ENCODE data around the gene FAM20B. TPM values are rescaled to one million over a fixed set of nuclear protein-coding genes. Genes with fewer than 3 reads are reported as not detected.
"Not testable (repeated sequence)": the region's sequence is repeated elsewhere in the genome, so short reads cannot be mapped to it uniquely, and the experiment has no call there.

The FAM20B gene
- polyA plus RNA-seq, 4 donors = 35.4 to 44.5 (median 41.1) TPM

DNA sequence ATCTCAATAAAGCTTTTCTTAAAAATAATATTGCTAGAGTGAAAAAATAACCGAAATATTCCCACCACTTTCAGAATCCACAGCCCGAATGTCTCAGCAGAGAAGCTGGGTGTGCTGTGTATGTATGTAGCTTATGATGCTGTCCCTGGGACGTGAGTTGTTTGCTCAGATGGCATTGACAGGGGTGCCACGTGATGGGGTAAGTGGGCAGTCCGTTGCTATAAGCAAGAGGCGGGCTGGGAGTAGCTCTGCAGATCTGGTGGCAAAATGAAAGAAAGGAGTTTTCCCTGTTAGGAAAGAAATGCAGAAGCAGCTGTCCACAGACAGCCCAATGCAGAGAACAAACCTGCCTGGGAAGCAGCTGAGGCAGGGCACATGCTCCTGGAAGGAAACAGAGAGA, 3.8 kb upstream of the FAM20B start:
- no peak for DNase-seq (ENCODE audit: low read depth in 4 of 4, low spot score in 2 of 4)

DNA sequence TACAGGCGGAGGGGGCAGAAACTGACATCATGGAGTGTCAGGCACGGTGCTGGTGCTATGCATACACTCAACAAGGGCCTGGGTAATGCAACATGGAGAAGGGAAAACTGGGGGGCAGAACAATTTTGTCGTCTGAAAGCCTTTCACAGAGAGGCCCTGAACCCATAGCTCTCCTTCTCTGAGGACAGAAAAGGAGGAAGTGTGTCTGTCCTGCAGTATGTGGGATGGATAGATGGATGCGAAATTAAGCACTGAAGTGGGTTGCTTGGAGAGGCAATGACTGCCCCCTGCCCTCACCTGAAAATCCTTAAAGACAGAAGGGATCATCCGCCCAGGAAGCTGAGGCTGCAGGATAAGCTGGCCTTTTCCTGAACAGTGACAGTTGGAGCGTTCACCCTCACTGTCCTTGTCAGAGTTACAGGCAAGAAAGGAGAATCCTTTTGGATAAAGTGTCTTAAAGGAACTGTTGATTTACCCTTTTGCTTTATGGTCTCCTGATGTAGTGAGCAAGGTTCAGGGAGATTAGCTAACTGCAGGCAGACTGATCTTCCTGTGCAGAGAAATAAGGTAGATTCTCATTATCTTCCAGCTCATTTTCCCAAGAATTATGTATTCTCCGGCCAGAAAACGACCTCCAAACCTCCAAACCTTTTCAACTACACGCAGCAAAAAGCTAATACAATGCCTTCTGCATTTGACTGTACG, 1.6 kb upstream of the FAM20B start:
- no peak for DNase-seq (ENCODE audit: low read depth in 4 of 4, low spot score in 2 of 4)

DNA sequence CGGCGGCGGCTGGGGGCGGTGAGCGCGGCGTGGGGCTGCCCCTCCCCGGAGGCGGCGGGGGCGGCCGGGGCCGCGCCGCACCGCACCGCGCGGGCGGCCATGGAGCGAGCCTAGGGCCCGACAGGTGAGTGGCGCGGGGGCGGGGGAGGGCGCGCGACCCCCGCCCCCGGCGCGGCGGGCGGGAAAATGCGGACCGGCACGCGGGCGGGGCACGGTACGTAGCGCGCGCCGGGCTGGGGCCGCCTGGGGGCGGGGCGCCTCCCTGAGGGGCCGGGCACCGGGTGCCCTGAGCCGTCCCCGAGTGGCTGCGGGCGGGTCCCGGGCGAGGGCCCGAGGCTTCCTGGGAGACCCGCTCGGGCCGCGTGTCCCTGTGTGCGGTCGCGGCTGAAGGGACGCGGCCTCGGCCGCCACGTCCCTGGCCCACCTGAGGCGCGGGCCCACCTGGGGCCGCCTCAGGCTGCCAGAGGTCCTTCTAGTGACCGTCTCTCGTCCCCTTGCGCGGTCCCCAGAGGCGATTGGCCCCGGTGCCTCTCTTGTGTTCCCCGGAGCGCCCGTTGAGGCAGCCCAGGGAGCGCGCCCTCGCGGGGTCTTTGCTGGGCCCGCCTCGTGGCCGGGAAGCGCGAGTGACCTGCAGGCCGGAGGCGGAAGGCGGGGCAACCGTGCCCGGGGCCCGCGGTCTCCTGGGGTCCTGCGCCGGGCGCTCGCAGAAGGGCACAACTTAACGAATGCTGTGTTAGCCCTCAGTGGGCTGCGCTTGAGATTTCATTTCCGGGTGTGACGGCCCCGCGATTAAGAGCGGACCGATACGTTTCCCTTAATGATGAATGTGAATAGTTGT, 500 bp downstream of the FAM20B start:
- DNase-seq (ENCODE audit: low read depth in 4 of 4, low spot score in 2 of 4) = peak in 3 of 4 donors; percentile 27 to 50 (median 30)

DNA sequence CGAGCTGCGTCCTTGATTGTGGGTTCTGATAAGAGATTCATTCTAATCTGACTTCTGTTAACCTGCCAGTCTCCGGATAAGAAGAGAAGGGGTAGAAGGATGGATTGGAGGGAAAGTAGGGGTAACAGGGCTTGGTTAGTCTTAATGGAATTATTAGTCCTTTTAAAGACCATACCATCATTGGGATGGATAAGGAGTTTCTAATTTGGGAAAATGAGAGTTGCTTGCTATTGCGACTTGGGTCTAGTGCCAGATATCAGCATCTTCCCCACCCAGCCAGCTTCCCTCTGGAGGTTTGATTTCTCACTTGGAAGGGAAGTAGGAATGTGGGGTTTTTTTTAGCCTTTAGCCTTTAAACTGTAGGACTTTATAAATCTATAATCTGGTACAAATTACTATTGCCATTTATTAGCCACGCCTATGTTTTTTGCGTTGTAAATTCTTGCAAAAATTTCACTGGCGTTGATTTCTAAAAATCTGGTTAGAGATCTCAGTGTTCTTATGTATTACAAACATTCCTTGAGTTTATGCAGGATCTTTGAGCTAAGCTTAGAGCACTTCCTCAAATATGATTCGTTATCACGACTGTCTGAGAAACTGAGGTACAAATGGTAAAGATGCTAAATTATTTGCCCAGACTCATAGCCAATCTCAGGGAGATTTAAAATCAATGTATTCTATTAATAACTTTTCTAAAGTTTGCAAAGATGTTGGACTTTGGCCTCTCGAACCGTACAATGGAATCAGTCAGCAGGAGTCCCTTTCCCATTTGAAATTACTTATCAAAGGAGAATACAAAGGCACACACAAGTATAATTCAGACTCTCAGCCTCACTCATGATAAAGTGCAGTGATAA, 1.3 kb downstream of the FAM20B start:
- DNase-seq (ENCODE audit: low read depth in 4 of 4, low spot score in 2 of 4) = peak in 1 of 4 donors; percentile 29

DNA sequence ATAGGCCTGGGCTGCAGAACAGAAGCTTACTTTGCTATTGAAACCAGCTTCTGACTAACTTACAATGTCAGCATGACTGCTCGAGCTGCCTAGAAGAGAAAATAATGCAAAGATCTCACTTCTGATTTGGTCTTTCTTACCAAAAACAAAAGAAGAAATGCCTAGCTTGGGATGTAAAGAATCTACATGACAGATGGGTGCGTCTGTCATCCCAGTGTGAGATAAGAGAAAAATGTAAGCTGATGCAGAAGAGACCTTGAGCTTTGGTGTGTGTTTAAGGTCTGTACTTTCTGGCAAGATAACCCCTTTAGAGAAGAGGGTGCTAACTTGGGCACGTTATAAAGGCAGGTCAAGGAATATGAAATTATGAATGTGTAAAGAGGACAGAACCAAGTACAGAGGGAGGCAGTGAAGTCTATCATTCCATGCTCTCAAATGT, 3.6 kb downstream of the FAM20B start:
- DNase-seq (ENCODE audit: low read depth in 4 of 4, low spot score in 2 of 4) = no peak

DNA sequence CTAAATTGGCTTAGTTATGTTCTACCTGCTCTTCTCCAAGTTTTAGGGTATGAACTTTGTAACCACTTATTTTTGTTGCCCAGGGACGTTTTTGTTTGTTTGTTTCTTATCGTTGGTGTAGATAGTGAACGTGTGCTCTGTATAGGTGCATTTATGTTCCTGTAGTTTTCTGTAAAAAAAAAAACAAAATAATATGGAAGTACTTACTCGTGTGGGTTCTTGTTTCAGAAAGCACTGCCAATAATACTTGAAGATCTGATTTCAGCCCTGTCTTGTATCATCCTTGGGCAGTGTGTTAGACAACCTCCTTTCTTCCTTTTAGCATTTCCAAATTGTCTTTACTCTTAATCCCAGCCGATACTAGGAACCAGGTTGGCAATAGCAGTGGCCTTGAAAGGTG, 4.4 kb downstream of the FAM20B start:
- no peak for DNase-seq (ENCODE audit: low read depth in 4 of 4, low spot score in 2 of 4)

DNA sequence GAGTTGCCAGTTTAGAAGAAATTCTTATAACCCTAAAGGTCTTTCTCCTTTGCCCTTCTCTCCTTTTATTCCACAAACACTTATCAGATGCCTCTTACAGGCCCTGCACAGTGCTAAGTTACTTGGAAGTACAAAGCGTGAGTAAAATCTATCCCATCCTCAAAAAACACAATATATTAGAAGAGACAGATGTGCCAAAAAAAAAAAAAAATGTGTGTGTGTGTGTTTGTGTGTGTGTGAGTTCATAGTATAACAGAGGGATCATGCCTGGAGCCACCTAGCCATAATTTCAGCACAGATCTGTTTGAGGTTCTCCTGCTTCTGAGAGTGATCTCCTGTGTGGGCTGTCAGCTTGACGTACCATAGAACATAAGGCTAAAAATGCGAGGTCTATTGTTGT, 5.0 kb downstream of the FAM20B start:
- DNase-seq (ENCODE audit: low read depth in 4 of 4, low spot score in 2 of 4) = no peak

DNA sequence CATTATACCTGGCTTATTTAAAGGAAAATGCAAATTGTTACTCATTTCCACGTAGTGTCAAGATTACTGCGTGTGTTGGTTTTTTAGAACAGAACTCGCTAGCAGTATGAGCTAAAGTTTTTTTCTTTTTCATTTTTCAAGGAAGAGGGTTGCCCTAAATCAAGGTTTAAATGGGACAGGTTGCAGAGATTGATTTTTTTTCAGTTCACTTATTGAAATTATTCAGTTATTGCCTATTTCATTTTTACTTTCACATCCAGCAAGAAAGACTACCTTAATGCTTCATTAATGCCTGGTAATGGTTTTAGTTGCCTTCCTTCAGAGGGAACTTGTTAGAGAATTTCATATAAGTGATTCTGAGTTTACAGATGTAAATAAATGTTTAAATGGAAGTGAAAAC, 5.6 kb downstream of the FAM20B start:
- no peak for DNase-seq (ENCODE audit: low read depth in 4 of 4, low spot score in 2 of 4)

DNA sequence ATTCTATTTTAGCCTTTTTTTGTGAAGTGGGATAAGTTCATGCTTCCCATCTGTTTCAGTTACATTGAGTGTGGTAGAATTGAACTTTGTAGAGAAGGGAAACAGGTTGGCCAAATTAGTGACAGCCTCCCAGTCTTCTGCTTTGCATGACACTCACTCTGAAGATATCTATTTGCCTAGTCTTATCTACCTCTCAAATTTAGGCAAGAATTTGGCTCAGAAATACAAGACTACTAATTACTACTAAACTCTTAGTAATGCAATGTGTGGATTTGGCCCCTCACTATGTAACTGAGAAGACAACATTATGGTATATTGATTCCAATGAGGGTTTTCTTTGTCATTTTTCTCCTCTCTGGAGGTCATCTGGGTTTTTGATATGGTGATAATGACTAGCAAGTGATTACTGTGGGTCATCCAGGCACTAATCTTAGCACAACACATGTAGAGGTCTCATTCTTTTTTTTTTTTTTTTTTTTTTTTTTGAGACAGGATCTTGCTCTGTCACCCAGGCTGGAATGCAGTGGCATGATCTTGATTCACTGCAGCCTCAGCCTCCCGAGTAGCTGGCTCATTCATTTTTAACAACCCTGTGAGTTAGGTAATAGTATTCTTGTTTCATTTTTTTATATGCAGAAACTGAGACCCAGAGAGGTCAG, 6.3 kb downstream of the FAM20B start:
- DNase-seq (ENCODE audit: low read depth in 4 of 4, low spot score in 2 of 4) = no peak

DNA sequence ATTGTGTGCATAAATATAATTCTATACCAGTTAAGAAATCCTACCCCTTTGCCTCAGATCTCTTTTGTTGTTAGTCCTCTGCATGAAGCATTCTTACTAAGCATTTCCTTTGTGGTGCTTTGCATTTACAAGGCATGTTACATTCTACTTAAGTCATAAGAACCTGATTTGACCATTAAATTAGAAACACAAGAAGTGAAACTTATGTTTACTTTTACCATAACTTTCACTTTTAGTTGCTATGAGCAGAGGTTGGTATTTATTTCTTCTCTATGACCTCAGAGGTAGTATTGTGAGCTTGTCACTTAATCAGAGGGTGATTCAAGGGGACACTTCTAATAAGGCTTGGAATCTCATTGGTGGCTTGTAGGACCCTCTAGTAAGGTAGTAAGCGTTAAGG, 9.0 kb downstream of the FAM20B start:
- no peak for DNase-seq (ENCODE audit: low read depth in 4 of 4, low spot score in 2 of 4)

DNA sequence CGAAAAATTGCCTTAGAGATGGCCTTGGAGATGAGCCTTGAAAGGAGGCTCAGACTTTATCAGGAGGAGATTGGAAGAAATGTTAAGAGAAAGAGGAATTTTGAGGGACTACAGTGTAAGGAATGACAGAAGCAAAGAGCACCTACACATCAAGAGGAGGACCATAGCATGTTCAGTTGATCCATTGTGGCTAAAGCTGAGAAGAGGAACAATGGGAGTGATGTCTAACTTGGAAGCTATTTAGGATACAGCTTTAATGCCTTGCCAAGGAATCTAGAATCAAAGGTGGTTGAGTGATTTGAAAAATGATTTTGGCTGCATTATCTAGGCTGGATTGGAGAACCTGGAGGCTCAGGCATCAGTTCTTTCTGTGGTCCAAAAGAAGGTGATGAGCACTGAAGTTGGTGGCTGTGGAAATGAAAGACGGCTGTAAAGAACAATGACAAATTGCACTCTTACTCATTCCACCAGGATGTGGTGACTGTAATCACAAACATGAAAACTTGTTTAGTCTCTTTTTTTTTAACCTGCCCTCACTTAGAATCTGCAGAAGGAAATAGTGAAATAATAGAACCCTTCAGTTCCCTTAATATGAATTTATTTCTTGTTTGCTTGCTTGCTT, 11.3 kb downstream of the FAM20B start:
- no peak for DNase-seq (ENCODE audit: low read depth in 4 of 4, low spot score in 2 of 4)

DNA sequence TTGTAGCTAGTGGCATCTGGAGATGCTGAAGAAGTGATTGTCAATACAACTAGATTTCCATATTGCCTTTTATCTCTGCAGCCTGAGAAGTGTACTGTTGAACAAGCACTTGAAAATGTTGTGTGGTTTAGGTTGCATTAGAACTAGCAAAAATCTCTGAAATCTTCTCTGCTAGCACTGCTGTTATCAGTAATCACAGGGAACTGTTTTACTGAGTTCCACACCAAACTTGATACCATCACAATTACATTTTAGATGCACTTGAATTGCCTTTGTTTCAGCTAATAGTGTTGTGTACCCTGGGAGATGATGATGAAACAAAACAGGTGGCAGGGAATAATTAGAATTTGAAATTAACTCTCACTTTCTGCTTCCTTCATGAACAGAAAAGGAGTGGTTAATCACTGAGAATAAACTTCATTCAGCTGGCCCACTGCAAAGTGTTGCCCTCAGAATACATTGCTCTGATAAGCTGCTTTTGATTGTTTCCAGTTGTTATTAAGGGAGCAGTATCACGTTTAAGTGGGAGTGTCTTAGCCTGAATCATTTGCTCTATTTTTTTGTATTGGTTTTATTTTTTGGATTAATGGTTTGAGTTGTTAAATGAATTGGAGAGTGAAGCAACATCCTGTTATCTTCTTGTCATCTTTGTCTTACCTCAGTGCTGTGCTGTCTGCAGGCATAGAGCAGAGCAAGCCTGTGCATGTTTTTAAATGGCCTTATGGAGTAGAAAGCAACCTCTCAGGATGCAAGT, 13.0 kb downstream of the FAM20B start:
- no peak for DNase-seq (ENCODE audit: low read depth in 4 of 4, low spot score in 2 of 4)

DNA sequence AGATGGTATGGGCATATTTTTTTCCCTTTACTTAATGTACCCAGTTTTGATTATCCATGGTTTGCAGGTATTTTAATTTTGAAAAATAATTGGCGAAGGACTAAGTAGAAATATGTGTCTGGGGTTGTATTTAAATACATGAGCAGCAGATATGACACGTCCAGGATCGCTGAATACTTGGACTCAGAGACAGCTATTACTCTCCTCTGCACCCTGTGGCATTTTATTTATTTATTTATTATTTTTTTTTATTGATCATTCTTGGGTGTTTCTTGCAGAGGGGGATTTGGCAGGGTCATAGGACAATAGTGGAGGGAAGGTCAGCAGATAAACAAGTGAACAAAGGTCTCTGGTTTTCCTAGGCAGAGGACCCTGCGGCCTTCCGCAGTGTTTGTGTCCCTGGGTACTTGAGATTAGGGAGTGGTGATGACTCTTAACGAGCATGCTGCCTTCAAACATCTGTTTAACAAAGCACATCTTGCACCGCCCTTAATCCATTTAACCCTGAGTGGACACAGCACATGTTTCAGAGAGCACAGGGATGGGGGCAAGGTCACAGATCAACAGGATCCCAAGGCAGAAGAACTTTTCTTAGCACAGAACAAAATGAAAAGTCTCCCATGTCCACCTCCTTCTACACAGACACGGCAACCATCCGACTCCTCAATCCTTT, 13.9 kb downstream of the FAM20B start:
- DNase-seq (ENCODE audit: low read depth in 4 of 4, low spot score in 2 of 4) = not testable (repeated sequence)

DNA sequence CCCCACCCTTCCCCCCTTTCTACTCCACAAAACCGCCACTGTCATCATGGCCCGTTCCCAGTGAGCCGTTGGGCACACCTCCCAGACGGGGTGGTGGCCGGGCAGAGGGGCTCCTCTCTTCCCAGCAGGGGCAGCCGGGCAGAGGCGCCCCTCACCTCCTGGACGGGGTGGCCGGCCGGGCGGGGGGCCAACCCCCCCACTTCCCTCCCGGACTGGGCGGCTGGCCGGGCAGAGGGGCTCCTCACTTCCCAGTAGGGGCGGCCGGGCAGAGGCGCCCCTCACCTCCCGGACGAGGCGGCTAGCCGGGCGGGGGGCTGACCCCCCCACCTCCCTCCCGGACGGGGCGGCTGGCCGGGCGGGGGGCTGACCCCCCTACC, 14.5 kb downstream of the FAM20B start:
- DNase-seq (ENCODE audit: low read depth in 4 of 4, low spot score in 2 of 4) = not testable (repeated sequence)

DNA sequence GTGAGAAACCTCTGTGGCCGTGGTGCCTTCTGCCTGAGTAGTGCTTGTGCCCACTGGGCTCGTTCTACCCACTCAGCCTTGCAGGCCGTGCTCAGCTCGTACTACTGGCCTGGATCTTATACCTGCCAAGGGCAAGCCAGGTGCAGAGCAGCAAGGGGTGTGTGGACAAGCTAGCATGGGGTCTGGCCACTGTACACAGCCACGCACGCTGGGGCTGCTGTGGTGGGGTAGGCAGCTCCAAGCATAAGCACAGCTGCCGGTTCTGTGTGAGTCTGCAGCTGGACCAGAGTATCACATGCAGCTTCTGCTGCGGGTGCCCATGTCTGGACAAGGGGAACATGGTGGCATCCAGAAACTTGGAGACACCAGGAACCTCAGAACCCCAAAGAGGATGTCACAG, 16.4 kb downstream of the FAM20B start:
- no peak for DNase-seq (ENCODE audit: low read depth in 4 of 4, low spot score in 2 of 4)

DNA sequence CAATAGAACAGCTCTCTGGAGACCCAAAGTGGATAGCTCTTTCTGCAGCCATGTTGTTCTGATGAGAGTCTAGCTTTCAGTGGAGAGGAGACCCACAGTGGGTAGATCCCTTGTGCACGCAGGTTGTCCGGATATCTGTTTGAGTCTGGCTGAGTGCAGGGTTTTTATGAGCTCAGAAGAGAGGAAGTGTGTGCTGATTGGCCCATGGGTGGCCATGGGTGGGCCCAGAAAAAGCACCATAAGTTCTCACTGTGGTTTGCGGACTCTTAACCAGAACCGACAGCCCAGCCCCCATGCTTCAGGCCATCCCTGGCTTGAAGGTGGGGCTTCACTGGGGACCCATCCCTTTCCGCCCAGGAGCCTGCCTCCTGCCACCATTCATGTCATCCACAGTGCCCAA, 17.0 kb downstream of the FAM20B start:
- DNase-seq (ENCODE audit: low read depth in 4 of 4, low spot score in 2 of 4) = no peak

DNA sequence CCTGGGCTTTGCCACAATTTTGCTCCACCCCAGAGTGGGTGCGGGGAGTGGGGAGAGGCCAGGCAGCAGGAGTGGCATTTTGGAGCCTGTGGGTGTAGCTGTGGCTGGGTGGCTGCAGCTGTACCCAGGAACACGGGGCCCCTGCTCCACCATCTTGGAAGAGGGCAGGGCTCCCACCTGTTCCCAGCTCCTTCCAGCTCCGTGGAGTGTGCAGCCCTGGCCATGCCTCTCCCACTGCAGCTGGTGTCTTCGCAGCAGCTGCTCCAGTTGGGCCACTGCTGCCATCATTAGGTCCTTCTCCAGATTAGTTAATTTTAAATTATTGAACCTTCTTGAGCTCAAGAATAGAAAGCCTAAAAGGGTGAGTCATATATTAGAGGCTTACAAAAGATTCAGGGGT, 17.6 kb downstream of the FAM20B start:
- no peak for DNase-seq (ENCODE audit: low read depth in 4 of 4, low spot score in 2 of 4)

DNA sequence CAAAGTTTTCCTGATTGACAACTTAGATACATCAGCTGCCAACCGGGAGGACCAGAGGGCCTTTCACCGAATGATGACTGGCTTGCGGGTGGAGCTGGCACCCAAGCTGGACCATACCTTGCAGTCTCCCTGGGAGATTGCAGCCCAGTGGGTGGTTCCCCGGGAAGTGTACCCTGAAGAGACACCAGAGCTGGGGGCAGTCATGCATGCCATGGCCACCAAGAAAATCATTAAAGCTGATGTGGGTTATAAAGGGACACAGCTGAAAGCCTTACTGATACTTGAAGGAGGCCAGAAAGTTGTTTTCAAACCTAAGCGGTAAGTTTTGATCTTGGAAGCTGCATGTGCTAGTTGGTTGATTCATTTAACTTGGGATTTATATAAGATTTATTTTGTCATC, 18.2 kb downstream of the FAM20B start:
- DNase-seq (ENCODE audit: low read depth in 4 of 4, low spot score in 2 of 4) = no peak

All from left renal cortex interstitium (tissue), 4 donors.